SK-MEL-5 (cell line): Measurements from ENCODE around the gene SSU72. TPM values are rescaled to one million over a fixed set of nuclear protein-coding genes. Genes with fewer than 3 reads are reported as not detected.

ENCODE experiments used
- DNase-seq: peaks from one replicate; pipeline ENCODE4 v3.0.0-alpha.2; 2016; ENCODE audit warnings: low read depth, low spot score
- in situ Hi-C: cut with HindIII; loops from 2 replicates; pipeline ENCODE4 v1.10.0; 2016; ENCODE audit warnings: low sequenced_read_pairs, high pct_unique_total_duplicates, low pct_unique_long_range_greater_than_20kb
- total RNA-seq: library from RNA; depleted of rRNA; stranded (reverse); fragments of >200 nt; shearing (Covaris generic); gene quantifications from 2 replicates; pipeline ENCODE4 v1.2.3, GENCODE V29; 2014

The SSU72 gene
- total RNA-seq, 1 experiment from 2014 or later: 56.5 TPM

DNA sequence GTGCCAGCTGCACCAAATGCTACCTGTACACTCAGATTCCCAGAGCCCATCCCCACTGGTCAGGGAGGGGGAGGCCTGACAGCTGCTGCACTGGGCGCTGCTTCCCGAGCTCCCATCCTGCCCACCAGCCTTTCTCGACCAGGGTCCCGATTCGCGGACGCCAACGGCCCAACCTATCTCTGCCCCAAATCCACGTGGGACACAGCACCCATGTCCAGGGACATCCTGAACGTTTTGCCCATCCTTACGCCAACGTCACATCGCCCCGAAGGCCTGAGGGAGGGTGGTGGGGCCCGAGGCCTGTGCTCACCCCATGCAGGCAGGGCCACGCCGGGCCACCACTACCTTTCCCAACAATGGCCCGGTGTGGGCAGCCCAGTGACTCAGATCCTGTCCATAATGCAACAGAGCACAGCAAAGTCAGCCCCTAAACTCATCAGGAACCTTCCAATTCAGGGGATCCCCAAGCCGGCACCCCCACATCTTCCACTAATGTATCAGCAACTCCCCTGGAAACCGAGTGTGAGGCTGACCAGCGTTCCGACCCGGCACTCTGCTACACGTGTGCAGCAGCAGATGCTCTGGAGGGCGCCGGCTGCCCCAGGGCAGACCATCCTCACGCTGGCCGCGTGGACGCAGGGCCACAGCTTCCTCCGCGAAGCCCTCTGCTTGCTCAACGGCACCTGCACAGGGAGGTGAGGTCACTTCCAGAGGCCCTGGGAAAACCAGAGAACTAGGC is 23.0 kb downstream of the SSU72 start:
- DNase-seq: no peak
- in situ Hi-C loops: no loop called here

DNA sequence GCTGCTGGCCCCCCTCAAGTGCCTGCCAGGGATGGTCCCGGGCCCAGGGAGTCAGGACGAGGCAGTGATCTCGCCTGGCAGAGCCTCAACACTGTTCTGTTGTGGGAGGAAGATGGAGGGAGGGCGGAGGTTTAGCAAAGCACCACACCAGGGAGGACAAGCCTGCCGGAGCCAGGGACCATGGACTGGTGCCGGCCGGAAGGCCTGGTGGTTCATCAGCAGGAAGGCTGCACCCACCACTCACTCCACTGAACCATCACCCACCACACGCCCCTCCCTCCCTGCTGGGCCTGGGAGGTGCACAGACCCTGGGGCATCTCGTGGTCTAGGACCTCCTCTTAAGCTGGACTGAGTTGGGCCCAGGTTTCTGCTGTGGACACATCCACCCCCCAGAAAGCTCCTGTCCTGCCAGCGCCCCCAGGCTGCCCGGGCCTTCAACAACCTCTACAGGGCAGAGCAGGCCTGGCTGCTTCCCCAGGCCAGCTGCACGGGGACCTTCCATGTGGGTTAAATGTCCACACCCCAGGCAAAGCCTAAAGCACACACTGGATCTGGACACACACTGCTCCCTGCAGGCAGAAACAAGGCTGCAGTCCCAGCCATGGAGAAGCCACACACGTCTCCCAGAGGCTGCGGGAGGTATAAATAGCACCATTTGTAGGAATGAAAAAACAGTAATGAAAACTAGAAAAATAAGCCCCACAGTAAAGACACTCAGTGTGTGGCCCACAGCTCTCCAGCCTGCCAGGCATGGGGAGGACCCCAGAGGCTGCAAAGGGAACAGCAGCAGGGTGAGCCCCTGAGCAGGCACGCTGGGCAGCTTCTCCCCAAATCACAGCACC is 23.9 kb downstream of the SSU72 start:
- DNase-seq: peak; percentile 50
- in situ Hi-C loops: no loop called here

- no peak for DNase-seq
- in situ Hi-C loops: no loop called here
Measured at GRCh38 chr1:1550087-1550486, 24.6 kb downstream of the SSU72 start.

DNA sequence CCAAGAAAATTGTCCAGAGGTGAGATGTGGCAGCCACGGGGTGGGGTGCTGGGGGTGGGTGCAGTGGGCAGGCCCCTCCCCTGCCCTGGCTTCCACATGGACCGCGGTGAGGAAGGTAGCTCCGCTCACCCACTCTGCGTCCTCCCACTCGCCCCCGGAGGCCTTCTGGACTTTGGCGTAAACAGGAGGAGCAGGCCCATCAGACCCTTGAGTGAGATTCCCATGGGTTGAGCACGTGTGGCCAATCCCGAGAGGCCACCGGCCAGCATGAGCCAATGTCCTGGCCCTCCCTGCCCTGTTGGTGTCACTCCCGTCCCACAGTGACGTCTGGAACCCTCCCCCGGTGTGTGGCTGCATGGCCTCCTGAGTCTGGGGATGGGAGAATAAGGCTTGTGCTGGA is 26.1 kb downstream of the SSU72 start:
- in situ Hi-C loops: no loop called here
- no peak for DNase-seq

DNA sequence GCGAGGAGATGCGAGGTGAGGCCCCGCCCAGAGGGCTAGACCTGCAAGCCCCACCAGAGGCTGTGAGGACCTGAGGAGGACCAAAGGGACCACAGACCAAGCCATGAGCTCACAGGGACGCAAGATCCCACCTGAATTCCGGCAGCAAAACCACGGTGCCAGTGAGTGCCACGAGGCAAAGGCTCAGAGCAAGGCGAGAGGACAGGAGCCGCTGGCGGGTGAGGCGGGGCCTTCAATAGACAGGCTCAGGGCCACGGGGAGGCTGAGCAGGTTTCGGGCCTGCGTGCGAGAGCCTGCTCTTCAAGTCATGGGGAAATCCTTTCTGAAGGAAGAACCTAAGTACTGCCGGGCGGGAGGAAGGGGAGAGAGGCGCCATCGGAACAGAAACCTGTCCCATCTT is 27.2 kb downstream of the SSU72 start:
- in situ Hi-C loops: no loop called here
- no peak for DNase-seq

GRCh38 chr1:1547011-1547410 is 27.7 kb downstream of the SSU72 start:
- in situ Hi-C loops: no loop called here
- no peak for DNase-seq

GRCh38 chr1:1545946-1546737 is 28.5 kb downstream of the SSU72 start:
- in situ Hi-C loops: no loop called here

DNA sequence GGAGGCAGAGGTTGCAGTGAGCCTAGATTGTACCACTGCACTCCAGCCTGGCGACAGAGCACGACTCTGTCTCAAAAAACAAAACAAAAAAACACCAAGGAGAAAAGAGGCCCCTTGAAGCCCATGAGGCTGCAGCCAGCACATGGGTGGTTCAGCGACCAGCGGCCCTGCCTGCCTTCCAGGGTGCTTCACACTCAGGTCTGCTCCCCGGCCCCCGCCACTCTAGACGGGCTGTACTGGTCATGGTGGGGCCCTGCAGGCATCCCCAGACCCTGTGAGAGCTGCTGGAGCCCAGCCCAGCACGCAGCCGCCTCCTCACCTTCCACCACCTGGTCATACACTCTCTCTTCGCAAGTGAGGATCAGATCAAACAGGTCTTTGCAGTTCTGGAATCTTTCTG is 30.1 kb downstream of the SSU72 start:
- in situ Hi-C loops: no loop called here
- DNase-seq: no peak

More at GRCh38 chr1:1545946-1546737, 28.5 kb downstream of the SSU72 start:
- no peak for DNase-seq

DNA sequence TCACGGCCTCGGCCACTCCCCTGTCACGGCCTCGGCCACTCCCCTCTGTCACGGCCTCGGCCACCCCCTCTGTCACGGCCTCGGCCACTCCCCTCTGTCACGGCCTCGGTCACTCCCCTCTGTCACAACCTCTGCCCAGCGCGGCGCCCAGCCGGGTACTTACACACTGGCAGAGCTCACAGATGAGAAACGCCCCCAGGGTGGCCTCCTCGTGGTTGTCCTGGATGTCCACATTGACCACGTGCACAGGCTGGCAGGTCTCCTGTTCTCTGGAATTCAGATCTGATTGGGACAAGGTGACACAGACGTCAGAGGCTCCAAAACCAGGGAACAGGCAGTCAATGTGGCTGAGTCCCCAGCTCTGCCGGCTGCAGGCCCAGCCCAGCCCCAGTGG is 31.0 kb downstream of the SSU72 start:
- in situ Hi-C loops: no loop called here
- no peak for DNase-seq

DNA sequence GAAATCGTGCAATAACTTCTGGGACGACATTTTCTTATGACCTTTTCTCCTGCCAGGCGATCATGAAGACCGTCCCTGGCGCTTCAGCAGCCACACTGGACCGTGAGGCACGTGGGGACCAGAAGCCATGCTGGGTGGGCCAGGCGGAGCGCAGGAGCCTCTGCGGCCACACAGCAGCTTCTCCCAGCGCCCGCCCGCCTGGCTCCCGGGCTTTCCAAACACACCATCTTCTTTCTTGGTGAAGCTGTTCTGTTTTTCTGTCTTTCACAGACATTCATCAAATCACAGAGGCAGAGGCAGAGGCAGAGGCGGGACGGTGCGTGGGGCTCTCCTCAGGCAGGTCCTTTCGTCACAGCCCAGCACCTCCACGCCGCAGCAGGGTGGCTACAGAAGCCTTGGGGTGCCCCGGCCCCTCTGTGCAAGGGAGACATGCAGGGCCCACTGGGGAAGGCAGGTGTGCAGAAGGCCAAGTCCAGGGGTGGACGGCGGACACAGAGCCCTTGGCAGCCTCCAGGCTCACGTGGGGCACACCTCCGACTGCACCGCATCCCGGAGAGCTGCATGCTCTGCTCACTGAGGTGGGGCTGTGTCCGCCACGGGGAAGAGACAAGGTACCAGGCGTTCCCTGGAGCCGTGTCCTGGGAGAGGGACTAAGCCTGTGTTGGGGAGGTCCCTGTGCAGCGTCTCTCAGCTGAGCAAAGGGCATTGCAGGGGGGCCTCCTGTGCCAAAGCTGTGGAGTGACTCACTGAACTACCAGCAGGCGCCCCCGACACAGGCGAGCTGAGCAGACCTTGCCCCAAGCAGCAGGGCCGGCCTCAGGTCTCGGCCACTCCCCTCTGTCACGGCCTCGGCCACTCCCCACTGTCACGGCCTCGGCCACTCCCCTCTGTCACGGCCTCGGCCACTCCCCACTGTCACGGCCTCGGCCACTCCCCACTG is 31.6 kb downstream of the SSU72 start:
- in situ Hi-C loops: no loop called here
- DNase-seq: no peak

DNA sequence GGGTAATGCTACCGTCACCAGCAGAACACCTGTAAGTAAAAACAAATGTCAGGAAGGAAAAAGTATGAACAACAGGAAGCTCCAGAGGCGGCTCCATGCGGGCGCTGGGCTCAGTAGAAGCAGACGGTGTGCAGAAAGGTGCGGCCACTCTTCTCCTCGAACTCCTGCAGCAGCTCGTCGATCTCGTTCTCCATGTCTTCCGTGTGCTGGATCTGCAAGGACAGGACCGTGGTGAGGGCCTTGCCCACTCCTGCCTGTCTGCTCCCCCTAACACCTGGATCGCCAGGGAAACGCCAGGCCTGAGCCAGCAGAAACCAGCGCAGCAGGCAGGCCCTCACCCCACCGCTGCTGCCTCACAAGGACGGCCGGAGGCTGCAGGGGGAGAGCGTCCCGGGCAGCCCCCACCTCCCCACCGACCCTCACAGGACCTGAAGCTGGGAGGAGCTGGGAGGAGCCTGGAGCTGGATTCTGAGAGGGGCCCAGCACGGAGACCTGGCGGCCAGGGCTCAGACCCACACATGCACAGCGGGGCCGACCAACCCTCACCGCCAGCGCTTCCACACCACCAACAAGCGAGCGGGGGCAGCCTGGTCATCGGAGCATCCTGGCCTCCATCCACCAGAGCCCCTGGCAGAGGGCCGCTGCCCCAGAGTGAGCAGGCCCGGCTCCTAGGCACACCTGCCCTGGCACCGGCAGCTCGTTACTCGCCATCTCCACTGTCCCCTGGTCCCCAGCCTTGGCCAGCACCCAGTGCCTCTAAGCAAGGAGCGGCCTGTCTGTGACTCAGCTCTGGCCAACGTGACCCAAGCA is 32.5 kb downstream of the SSU72 start:
- DNase-seq: no peak

DNA sequence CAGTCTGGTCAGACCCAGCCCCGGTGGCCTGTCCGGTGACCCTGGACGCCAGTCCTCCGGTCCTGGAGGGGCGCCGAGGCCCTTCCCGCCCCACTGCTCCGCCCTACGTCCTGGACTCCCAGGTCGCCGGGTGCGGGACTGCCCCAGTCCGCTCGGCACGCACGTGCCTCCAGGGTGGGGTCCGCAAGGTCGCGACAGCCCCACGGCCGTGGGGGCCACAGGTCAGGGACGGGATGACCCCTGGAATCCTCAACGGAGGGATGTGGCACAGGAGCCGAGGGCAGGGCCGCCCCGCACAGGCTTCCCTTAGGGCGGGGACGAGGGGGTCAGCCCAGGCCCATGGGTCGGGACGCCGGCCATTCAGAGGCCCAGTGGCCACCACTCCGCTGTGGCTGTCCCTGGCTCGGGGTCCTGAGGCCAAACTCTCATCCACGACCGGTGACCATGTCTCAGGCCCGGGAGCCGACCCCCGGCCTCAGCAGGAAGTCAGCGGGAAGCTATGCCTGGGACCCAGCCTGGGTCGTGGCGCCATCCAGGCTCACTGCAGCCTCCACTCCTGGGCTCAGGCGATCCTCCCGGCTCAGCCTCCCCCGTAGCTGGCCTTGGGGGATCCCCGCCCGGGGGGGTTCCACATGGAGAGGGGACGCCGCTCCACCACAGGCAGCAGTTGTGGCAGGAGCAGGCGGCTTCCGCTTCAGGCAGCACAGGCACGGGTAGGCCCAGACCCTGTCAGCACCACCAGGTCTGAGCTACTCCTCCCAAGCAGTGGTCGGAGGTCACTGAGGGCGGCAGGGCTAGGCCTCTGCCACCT is 33.6 kb downstream of the SSU72 start:
- DNase-seq: no peak
- in situ Hi-C loops: no loop called here

More for the DNA sequence above, 32.5 kb downstream of the SSU72 start:
- in situ Hi-C loops: no loop called here

GRCh38 chr1:1540090-1540817 is 34.4 kb downstream of the SSU72 start, which contains the start of gene TMEM240:
TMEM240 (minus strand) TSS chr1:1540624; CDS start chr1:1540346, 278 bp downstream.
- no peak for DNase-seq
- in situ Hi-C loops: no loop called here

DNA sequence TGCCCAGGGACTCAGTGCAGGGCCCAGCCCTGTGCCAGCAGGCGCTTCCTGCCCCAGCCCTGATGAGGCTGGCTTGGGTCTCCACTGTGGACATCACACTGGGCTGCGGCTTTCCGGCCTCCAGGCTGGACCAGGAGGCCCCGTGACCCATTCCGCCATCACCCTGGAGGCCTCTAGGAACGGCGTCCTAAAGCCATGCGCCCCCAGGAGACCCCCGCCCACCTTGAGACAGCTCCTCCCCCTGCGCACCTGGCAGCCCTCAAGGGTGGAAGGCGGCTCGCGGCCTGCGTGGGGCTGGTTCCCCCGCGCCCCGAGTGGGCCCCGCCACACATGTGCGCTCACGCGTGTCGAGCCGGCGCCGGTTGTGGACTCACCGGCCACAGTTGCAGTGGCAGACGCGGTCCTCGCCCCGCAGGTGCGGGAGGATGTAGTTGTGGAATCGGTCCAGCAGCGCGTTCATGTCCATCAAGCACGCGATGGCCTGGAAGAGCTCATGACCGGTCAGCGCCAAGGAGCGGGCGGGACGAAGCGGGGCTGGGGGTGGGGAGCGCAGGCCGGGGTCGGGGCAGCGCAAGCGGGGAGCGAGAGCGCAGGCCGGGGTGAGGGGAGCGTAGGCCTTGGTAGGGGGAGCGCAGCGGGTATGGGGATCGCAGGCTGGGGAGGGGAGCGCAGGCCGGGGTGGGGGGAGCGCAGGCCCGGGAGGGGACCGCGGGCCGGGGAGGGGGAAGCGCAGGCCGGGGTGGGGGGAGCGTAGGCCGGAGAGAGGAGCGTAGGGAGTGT is 35.2 kb downstream of the SSU72 start:
- DNase-seq: no peak
- in situ Hi-C loops: no loop called here

GRCh38 chr1:1538989-1539309 is 35.7 kb downstream of the SSU72 start:
- DNase-seq: no peak
- in situ Hi-C loops: no loop called here
